NCI-H748 (cell line): Measurements from ENCODE around the gene SLC35G1.

Experiments
- DNase-seq: peaks from one replicate; lab custom pipeline; 2025; ENCODE audit not compliant: unreplicated experiment; lab: John Stamatoyannopoulos, UW

The SLC35G1 gene

GRCh38 chr10:93893646-93894515 is at the start of gene SLC35G1:
Gene SLC35G1 (plus strand): TSS chr10:93893978. CDS start chr10:93894034, 56 bp downstream.
- peak; percentile 70 for DNase-seq

DNA sequence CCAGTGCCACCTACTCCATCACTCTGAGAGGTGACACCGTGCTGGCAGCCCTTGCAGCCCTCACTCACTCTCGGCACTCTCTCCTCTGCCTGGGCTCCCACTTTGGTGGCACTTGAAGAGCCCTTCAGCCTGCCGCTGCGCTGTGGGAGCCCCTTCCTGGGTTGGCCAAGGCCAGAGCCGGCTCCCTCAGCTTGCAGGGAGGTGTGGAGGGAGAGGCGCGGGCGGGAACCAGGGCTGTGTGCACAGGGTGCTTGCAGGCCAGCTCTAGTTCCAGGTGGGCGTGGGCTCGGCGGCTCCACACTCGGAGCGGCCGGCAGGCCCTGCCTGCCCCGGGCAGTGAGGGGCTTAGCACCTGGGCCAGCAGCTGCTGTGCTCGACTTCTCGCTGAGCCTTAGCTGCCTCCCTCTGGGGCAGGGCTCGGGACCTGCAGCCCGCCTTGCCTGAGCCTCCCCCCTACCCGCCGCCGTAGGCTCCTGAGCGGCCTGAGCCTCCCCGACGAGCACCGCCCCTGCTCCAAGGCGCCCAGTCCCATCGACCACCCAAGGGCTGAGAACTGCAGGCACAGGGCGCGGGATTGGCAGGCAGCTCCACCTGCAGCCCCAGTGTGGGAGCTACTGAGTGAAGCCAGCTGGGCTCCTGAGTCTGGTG is 48.7 kb upstream of the SLC35G1 start:
- DNase-seq, result no peak

GRCh38 chr10:93849593-93849992 is 44.2 kb upstream of the SLC35G1 start:
- peak; percentile 4 for DNase-seq

DNA sequence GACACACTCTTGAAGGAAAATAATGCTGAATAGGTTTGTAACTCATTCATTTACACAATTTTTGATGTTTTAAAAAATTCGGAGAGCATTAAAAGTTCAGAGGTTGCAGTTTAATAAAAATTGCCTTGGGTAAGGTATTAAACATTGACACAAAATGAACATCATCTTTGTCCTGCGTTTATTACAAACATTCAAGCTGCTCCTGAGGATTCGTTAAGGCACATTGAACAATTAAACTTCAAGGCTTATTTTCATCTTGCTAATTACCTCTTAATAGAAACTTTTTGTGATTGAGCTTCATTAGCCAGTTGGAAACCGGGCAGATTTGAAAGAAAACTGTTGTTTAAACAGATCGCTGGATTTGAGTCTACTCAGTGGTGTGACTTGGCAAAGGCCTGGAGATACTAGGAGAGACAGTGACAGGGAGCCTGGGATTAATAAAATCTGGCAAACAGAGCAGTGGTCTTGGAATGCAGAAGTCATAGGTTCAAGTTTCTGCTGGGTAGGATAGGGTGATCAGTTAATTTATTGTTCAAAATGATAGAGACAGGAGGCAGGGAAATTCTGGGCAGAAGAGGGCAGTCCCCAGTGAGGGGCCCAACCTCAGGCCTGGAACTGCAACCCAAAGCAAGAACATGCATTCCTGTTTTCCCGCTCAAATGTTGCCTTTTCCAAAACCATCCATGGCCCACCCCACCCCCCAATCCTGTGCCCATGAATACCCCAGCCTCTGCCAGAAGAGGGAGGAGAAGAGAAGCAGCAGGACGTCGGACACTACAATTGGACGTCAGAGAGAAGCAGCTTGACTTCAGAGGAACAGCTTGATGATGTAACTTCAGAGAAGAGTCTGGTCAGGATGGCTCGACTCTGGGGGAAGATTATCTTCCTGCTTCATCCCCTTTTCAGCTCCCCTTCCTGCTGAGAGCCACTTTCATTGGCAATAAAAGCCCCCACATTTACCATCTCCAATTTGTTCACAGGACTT is 43.5 kb upstream of the SLC35G1 start:
- no peak for DNase-seq

DNA sequence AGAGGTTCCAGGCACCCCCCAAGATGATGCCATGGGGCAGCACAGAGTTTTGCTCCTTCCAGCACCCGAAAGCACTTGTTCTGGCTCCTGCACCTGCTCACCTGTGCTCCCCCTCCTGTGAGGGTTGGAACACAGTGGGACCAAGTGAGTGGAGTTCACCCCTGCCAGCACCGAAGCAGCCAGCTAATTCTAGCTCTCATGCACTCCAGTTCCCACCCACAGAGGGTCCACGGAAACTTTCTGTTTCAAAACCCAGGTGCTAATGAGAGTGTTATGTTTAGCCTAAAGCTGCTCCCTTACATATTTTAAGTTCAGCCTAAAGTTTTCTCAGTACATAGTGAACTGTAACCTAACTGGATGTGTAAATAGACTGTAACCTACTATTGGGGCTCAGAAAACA is 42.6 kb upstream of the SLC35G1 start:
- no peak for DNase-seq

DNA sequence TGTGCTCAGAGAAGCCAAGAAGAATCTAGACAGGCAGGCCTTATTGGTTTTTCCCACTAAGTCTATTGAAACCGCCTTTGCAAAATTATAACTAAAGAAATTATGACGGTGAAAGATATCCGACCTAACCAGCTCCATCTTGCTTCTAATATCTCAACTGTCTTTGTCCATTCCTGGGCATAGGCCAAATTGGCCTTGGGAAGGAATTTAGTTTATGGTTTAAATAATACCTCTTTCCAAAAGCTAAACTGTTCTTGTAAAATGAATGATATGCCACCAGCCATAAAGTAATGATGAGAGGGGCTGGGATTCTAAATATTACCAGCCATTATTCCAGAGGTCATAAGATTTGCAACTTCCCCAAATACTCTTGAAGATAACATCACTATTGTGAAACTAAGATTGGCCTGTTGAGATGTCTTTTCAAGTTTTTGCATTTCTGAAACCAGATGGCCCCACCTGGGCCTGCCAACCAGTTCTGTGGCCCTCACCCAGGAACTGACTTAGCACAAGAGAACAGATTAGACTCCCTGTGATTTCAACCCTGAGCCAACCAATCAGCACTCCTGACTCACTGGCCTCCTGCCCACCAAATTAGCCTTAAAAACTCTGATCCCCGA is 41.2 kb upstream of the SLC35G1 start:
- DNase-seq, result no peak

- DNase-seq, result no peak
These were observed 38.8 kb upstream of the SLC35G1 start for GRCh38 chr10:93854975-93855374.

GRCh38 chr10:93856349-93857145 is 37.2 kb upstream of the SLC35G1 start:
- no peak for DNase-seq

- DNase-seq, result no peak
These were observed 34.6 kb upstream of the SLC35G1 start for GRCh38 chr10:93859049-93859655.

GRCh38 chr10:93861825-93862224 is 32.0 kb upstream of the SLC35G1 start:
- no peak for DNase-seq

DNA sequence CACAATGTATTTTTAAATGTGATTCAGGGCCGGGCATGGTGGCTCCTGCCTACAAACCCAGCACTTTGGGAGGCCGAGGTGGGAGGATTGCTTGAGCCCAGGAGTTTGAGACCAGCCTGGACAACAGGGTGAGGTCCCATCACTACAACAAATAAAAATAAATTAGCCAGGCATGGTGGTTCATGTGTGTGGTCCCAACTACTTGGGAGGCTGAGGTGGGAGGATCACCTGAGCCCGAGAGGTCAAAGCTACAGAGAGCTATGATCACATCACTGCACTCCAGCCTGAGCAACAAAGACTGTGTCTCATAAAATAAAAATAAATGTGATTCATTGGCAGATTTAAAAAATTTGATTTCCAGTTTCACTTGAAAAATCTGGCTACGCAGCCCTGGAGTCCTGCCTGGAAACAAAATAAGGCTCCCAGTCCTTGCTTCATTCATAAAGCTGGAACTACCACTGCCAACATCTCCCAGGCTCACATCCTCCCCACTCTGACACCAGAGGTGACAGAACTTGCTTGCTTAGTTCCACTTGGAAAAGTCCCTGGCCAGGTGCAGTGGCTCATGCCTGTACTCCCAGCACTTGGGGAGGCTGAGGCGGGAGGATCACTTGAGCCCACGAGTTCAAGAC is 27.9 kb upstream of the SLC35G1 start:
- no peak for DNase-seq

GRCh38 chr10:93867525-93867924 is 26.3 kb upstream of the SLC35G1 start:
- DNase-seq, result no peak

DNA sequence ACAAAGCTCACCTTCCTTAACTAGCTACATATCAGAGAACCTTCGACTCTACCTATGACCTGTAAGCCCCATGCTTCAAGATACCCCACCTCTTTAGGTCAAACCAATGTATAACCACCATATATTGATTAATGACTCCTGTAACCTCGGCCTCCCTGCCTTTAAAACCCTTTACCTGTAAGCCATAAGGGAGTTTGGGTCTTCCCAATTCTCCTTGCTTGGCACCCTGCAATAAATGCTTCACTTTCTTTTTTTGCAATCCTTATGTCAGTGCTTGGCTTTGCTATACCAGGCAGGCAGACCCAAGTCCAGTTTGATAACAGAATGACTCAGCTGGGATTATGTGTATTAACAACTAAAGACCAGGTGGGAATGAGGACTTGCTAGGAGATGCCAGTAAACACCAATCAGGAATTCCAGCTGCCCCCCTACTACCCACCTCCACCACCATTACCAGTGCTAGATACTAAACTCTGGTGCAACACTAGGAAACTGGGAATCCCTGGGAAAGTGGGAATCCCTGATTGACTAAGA is 22.0 kb upstream of the SLC35G1 start:
- no peak for DNase-seq

GRCh38 chr10:93872375-93873158 is 21.2 kb upstream of the SLC35G1 start:
- DNase-seq, result no peak

- DNase-seq, result no peak
These were observed 20.2 kb upstream of the SLC35G1 start for GRCh38 chr10:93873420-93874115.

DNA sequence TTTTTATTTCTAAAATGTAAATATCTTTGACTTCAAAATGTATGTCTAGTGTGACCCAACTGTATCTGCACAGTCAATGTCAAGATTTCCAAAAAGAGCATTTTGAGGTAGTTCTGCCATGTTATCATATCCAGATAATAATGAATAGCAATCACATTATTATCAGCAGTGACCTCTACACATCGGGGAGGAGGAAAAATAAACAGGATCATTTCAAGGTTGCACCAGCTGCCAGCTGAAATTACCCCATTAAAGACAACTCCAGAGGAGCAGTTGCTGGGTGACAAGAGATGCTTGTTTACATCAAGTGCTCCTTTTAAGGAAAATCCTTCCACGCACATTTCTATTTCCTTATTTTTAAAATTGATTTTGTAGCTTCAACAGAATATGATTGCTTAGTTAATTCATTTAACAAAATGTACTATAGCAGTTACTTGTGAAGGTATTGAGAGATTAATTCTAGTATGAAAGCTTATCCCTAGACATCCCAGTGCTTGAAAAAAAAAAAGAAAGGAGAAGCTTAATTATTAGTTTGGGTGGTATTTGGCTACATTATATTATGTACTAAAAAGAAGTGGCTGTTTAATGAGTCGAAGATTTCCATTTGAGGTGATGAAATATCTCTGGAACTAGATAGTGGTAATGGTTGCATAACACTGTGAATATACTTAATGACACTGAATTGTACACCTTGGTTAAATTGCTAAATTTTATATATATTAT is 19.3 kb upstream of the SLC35G1 start:
- DNase-seq, result peak; percentile 79

DNA sequence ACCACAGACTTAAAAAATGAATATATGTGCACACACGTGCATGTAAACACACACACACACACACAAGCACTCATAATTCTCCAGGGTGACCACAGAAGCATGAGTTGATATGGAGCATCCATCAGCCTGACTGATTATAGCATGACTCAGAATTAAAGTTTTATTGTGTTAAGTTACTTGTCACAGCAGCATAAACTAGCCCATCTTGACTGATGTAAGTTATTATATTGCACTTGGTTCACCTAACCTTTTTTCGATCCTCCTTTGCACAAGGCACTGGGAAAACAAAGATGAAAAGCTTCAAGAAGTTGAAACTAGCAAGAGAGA is 18.8 kb upstream of the SLC35G1 start:
- no peak for DNase-seq
